ENCODE results near the gene TMCC1.
A peak's percentile ranks its signal among the peaks of the same experiment; 100 is the strongest.

The TMCC1 gene

GRCh38 chr3:129656659-129657247, 236.8 kb downstream of the TMCC1 start:
- H3K4me3 ChIP-seq = peak overlapping the region; percentile 64
- H3K9me3 ChIP-seq (ENCODE audit: low read depth, low read length) = no peaks in the 10 kb centered on the region
- H3K36me3 ChIP-seq (ENCODE audit: insufficient read depth, low read length) = peaks cover 4% of the 10 kb centered on the region; the same call in 1 of the 2 replicates
- peak overlapping the region; percentile 96 for H3K27ac ChIP-seq
- no peak for DNase-seq (ENCODE audit: low read depth, low spot score)
- peak overlapping the region; percentile 39 for H3K9ac ChIP-seq (ENCODE audit: insufficient read length)
- no peak for TF ChIP-seq POLR2AphosphoS5 (IDR thresholded peaks at IDR 0.05; ENCODE audit: borderline replicate concordance, low read depth, low read length)
- TF ChIP-seq FOXP2 (optimal IDR thresholded peaks at IDR 0.05; ENCODE audit: control extremely low read depth, extremely low read length, insufficient read depth) = no peak
- no peak for TF ChIP-seq EZH2 (IDR thresholded peaks at IDR 0.05)

- Histone ChIP-seq H3K4me3 (no peak overlapping the region), H3K9me3 (ENCODE audit: low read depth, low read length) (no peaks in the 10 kb centered on the region), H3K9ac (ENCODE audit: insufficient read length) (no peak overlapping the region), H3K36me3 (ENCODE audit: insufficient read depth, low read length) (peaks cover 4% of the 10 kb centered on the region; the same call in 1 of the 2 replicates), H3K27ac (no peak overlapping the region)
- TF ChIP-seq EZH2 (IDR thresholded peaks at IDR 0.05) = no peak
- no peak for TF ChIP-seq FOXP2 (optimal IDR thresholded peaks at IDR 0.05; ENCODE audit: control extremely low read depth, extremely low read length, insufficient read depth)
- no peak for TF ChIP-seq POLR2AphosphoS5 (IDR thresholded peaks at IDR 0.05; ENCODE audit: borderline replicate concordance, low read depth, low read length)
- DNase-seq (ENCODE audit: low read depth, low spot score) = no peak
These were observed 238.2 kb downstream of the TMCC1 start for GRCh38 chr3:129655291-129655700.

GRCh38 chr3:129654131-129654530, 239.4 kb downstream of the TMCC1 start:
- no peaks in the 10 kb centered on the region for H3K9me3 ChIP-seq (ENCODE audit: low read depth, low read length)
- no peak overlapping the region for H3K9ac ChIP-seq (ENCODE audit: insufficient read length)
- peaks cover 4% of the 10 kb centered on the region; the same call in 1 of the 2 replicates for H3K36me3 ChIP-seq (ENCODE audit: insufficient read depth, low read length)
- DNase-seq (ENCODE audit: low read depth, low spot score) = no peak
- no peak overlapping the region for H3K4me3 ChIP-seq
- no peak overlapping the region for H3K27ac ChIP-seq
- no peak for TF ChIP-seq FOXP2 (optimal IDR thresholded peaks at IDR 0.05; ENCODE audit: control extremely low read depth, extremely low read length, insufficient read depth)
- no peak for TF ChIP-seq POLR2AphosphoS5 (IDR thresholded peaks at IDR 0.05; ENCODE audit: borderline replicate concordance, low read depth, low read length)
- TF ChIP-seq EZH2 (IDR thresholded peaks at IDR 0.05) = no peak

- no peak for DNase-seq (ENCODE audit: low read depth, low spot score)
- Histone ChIP-seq H3K9ac (ENCODE audit: insufficient read length) (no peak overlapping the region), H3K27ac (peak overlapping the region; percentile 93), H3K4me3 (peak overlapping the region; percentile 62; the same call in 1 of the 2 replicates), H3K36me3 (ENCODE audit: insufficient read depth, low read length) (peaks cover 4% of the 10 kb centered on the region; the same call in 1 of the 2 replicates), H3K9me3 (ENCODE audit: low read depth, low read length) (no peaks in the 10 kb centered on the region)
- TF ChIP-seq POLR2AphosphoS5 (IDR thresholded peaks at IDR 0.05; ENCODE audit: borderline replicate concordance, low read depth, low read length) (no peak), FOXP2 (optimal IDR thresholded peaks at IDR 0.05; ENCODE audit: control extremely low read depth, extremely low read length, insufficient read depth) (no peak), EZH2 (IDR thresholded peaks at IDR 0.05) (no peak)
These were observed 240.5 kb downstream of the TMCC1 start for GRCh38 chr3:129653019-129653418.

- peak; percentile 100 for DNase-seq (ENCODE audit: low read depth, low spot score)
- peaks cover 4% of the 10 kb centered on the region; the same call in 1 of the 2 replicates for H3K36me3 ChIP-seq (ENCODE audit: insufficient read depth, low read length)
- H3K9ac ChIP-seq (ENCODE audit: insufficient read length) = no peak overlapping the region
- peak; percentile 97 for TF ChIP-seq FOXP2 (optimal IDR thresholded peaks at IDR 0.05; ENCODE audit: control extremely low read depth, extremely low read length, insufficient read depth)
- no peak; the same call in 1 of the 2 replicates for TF ChIP-seq POLR2AphosphoS5 (IDR thresholded peaks at IDR 0.05; ENCODE audit: borderline replicate concordance, low read depth, low read length)
- no peak for TF ChIP-seq EZH2 (IDR thresholded peaks at IDR 0.05)
- peak overlapping the region; percentile 93 for H3K27ac ChIP-seq
- no peaks in the 10 kb centered on the region for H3K9me3 ChIP-seq (ENCODE audit: low read depth, low read length)
- peak overlapping the region; percentile 62 for H3K4me3 ChIP-seq
These were observed 241.9 kb downstream of the TMCC1 start for GRCh38 chr3:129651435-129652202.

GRCh38 chr3:129650256-129650872, 243.1 kb downstream of the TMCC1 start:
- no peak for TF ChIP-seq FOXP2 (optimal IDR thresholded peaks at IDR 0.05; ENCODE audit: control extremely low read depth, extremely low read length, insufficient read depth)
- TF ChIP-seq EZH2 (IDR thresholded peaks at IDR 0.05) = no peak
- no peak for TF ChIP-seq POLR2AphosphoS5 (IDR thresholded peaks at IDR 0.05; ENCODE audit: borderline replicate concordance, low read depth, low read length)
- peak; percentile 83 for DNase-seq (ENCODE audit: low read depth, low spot score)

GRCh38 chr3:129648391-129648790, 245.1 kb downstream of the TMCC1 start:
- H3K9me3 ChIP-seq (ENCODE audit: low read depth, low read length) = no peaks in the 10 kb centered on the region
- no peak overlapping the region for H3K4me3 ChIP-seq
- TF ChIP-seq EZH2 (IDR thresholded peaks at IDR 0.05) = no peak
- no peak for TF ChIP-seq POLR2AphosphoS5 (IDR thresholded peaks at IDR 0.05; ENCODE audit: borderline replicate concordance, low read depth, low read length)
- no peak for TF ChIP-seq FOXP2 (optimal IDR thresholded peaks at IDR 0.05; ENCODE audit: control extremely low read depth, extremely low read length, insufficient read depth)
- no peak overlapping the region for H3K9ac ChIP-seq (ENCODE audit: insufficient read length)
- DNase-seq (ENCODE audit: low read depth, low spot score) = no peak
- H3K36me3 ChIP-seq (ENCODE audit: insufficient read depth, low read length) = no peaks in the 10 kb centered on the region; the same call in 1 of the 2 replicates
- H3K27ac ChIP-seq = no peak overlapping the region

More at GRCh38 chr3:129650256-129650872, 243.1 kb downstream of the TMCC1 start:
- Histone ChIP-seq H3K4me3 (no peak overlapping the region), H3K36me3 (ENCODE audit: insufficient read depth, low read length) (peaks cover 4% of the 10 kb centered on the region; the same call in 1 of the 2 replicates), H3K9ac (ENCODE audit: insufficient read length) (no peak overlapping the region), H3K27ac (0 out of 2 replicates have a peak overlapping the region, but pooled peaks have one; percentile 47), H3K9me3 (ENCODE audit: low read depth, low read length) (no peaks in the 10 kb centered on the region)

- no peaks in the 10 kb centered on the region for H3K9me3 ChIP-seq (ENCODE audit: low read depth, low read length)
- DNase-seq (ENCODE audit: low read depth, low spot score) = no peak
- H3K36me3 ChIP-seq (ENCODE audit: insufficient read depth, low read length) = no peaks in the 10 kb centered on the region
- H3K4me3 ChIP-seq = no peak overlapping the region
- H3K9ac ChIP-seq (ENCODE audit: insufficient read length) = no peak overlapping the region
- no peak overlapping the region for H3K27ac ChIP-seq
- no peak for TF ChIP-seq POLR2AphosphoS5 (IDR thresholded peaks at IDR 0.05; ENCODE audit: borderline replicate concordance, low read depth, low read length)
- TF ChIP-seq FOXP2 (optimal IDR thresholded peaks at IDR 0.05; ENCODE audit: control extremely low read depth, extremely low read length, insufficient read depth) = no peak
These were observed 248.2 kb downstream of the TMCC1 start for GRCh38 chr3:129645286-129645685.
